Activated naive CD4-positive, alpha-beta T cell treated with anti-CD3 and anti-CD28 coated beads for 36 hours (primary cell): ENCODE results near the gene CELF2. TPM values are rescaled to one million over a fixed set of nuclear protein-coding genes. Genes with fewer than 3 reads are reported as not detected.

Experiments used
- CTCF ChIA-PET: fragments of 350-600 bp; sonication (Branson Sonifier 250); formaldehyde crosslinking; loops from one replicate; lab custom pipeline; 2021; ENCODE audit warnings: antibody characterized with exemption; lab: Charles Lee
- DNase-seq: peaks from one replicate; pipeline ENCODE4 v3.0.0-alpha.2; 2020
- H3K27ac Mint-ChIP-seq: one replicate; pipeline ENCODE4 v1.8.0; 2021; ENCODE audit warnings: mild to moderate bottlenecking, mixed read lengths
- H3K27me3 Mint-ChIP-seq: one replicate; pipeline ENCODE4 v1.8.0; 2021; ENCODE audit warnings: low read depth, mixed read lengths
- H3K36me3 Mint-ChIP-seq: one replicate; pipeline ENCODE4 v1.8.0; 2021; ENCODE audit warnings: low read depth, mixed read lengths
- H3K4me1 Mint-ChIP-seq: one replicate; pipeline ENCODE4 v1.8.0; 2021; ENCODE audit warnings: low read depth, mixed read lengths
- H3K4me3 Mint-ChIP-seq: one replicate; pipeline ENCODE4 v1.8.0; 2021; ENCODE audit warnings: mild to moderate bottlenecking, moderate library complexity, mixed read lengths
- H3K9me3 Mint-ChIP-seq: one replicate; pipeline ENCODE4 v1.8.0; 2021; ENCODE audit warnings: mixed read lengths
- intact Hi-C: fragments of 100-400 bp; cut with micrococcal nuclease; formaldehyde crosslinking; loops from one replicate; pipeline ENCODE4 v1.15.1; 2023
- total RNA-seq, 2 experiments: library from RNA; stranded (reverse); gene quantifications; one replicate each; pipeline ENCODE4 v1.2.3, GENCODE V29; 2021

The CELF2 gene
- total RNA-seq, 2 experiments from 2014 or later = 68.2 to 72.2 TPM

DNA sequence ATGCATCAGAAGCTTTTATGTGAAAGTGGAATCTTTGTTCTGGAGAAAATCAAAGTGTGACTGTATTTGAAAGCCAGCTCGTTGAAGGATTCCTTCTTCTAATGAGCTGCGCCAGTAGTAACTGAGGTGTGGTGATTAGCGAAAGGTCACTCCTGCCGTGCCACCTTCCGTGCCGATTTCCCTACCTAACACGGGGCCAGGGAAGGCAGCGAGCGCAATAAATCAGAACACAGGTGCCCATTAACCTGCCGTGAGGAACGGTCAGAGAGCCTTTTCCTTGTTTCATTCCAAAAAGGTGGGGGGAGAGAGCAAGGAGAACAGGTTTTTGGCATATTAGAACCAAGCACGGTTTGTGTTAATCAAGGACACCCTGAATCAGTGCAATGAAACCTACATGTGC is 258.0 kb downstream of the CELF2 start:
- Mint-ChIP-seq H3K36me3 (peaks cover 37% of the 10 kb centered on the region), H3K27me3 (no peaks in the 10 kb centered on the region), H3K4me3 (no peak overlapping the region), H3K4me1 (peaks cover 44% of the 10 kb centered on the region), H3K9me3 (no peaks in the 10 kb centered on the region), H3K27ac (no peak overlapping the region)
- DNase-seq = no peak
- CTCF ChIA-PET = no interaction called here
- intact Hi-C loops = loop anchor here (5.0 kb wide), 1 partner anchor 418 kb away; no protein-coding TSS in a partner anchor

DNA sequence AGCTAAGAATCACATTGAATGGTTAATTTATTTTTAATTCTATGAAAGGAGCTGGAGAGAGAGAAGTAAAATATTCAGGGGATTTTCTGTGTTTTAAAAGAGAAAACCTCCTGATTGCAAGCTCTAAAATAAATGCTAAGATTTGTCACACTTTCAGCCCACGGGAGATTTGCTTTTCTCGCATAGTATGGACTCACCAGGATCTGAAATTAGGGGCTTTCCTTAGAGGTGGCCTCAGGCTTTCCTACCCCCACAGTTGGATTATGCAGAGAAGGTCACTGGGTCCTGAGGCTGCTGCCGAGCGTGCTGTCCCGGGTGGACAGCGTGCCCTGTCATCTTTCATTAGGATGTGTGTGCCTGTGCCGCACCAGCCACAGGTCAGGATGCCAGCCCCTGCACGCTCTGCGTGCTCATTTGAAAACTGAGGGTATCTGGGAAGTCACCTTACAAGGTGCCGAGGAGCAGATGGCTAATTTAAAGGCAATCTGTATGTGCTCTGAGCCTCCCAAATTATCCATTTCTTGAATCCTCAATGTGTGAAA is 258.8 kb downstream of the CELF2 start:
- DNase-seq = no peak
- CTCF ChIA-PET = interaction anchor here (0.6 kb wide), 1 partner anchor 174 kb away, joined by 3 read pairs; no protein-coding TSS in a partner anchor
- no peak overlapping the region for H3K4me3 Mint-ChIP-seq
- H3K36me3 Mint-ChIP-seq = peaks cover 38% of the 10 kb centered on the region
- H3K9me3 Mint-ChIP-seq = no peaks in the 10 kb centered on the region
- H3K27ac Mint-ChIP-seq = peak overlapping the region; percentile 50
- H3K27me3 Mint-ChIP-seq = no peaks in the 10 kb centered on the region
- H3K4me1 Mint-ChIP-seq = peaks cover 44% of the 10 kb centered on the region
- intact Hi-C loops = loop anchor here (5.0 kb wide), 1 partner anchor 419 kb away; no protein-coding TSS in a partner anchor

DNA sequence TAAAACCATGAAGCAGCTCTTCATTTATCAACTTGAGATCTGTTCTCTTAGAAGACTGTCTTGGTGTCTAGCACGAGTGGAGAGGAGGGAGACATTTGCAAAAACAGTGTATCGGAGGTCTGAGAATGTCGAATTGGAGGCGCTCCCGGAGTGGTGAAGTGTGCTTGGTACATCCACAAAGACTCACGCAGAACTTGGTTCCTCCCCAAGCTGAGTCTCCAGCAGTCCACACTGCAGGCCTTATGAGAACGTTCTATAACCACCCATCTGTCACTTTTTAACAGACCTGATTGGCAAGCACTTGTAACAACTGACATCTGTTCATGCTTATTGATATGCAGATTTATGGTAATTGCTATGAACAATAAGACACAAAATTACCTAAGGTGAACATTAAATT is 261.6 kb downstream of the CELF2 start:
- DNase-seq = no peak
- H3K4me3 Mint-ChIP-seq = no peak overlapping the region
- H3K4me1 Mint-ChIP-seq = peaks cover 21% of the 10 kb centered on the region
- H3K27ac Mint-ChIP-seq = no peak overlapping the region
- CTCF ChIA-PET = interaction anchor here (1.5 kb wide), 1 partner anchor 166 kb away, joined by 3 read pairs; no protein-coding TSS in a partner anchor
- H3K9me3 Mint-ChIP-seq = no peaks in the 10 kb centered on the region
- intact Hi-C loops = loop anchor here (5.0 kb wide), 1 partner anchor 422 kb away; no protein-coding TSS in a partner anchor
- no peaks in the 10 kb centered on the region for H3K27me3 Mint-ChIP-seq
- H3K36me3 Mint-ChIP-seq = peaks cover 24% of the 10 kb centered on the region

DNA sequence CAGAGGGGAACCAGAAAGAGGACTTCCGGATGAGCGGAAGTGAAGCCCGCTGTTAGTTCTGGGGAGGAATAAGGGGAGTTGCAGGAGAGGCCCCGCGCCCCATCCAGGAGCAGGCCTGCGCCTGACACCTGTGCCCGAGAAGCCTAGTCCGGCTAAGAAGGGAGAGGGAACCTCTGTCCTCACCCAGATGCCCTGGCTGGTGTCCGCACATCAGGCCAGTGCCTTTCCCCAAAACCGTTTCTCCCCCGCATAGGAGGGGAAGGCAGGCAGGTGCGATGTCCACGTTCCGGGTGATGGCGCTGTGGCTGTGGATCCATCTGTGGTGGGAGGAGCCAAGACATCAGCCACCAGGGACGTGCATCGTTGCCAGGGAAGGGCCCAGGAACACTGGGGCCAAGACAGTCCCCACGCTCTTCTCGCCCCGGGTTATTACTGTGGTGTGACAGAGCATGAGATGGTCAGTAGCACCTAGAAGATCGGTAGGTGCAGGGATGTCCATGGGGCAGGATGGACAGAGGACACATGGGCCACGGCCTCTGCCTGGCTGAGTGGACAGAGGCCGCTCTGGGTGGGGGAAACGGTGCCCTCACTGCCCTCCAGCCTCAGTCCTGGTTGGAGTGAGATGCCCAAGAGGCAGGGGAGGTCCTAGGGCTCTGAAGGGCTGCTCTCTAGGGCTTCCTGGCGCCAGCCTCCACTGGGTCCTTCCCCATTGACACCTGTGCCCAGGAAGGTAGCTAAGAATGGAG is 262.7 kb downstream of the CELF2 start:
- H3K36me3 Mint-ChIP-seq = peaks cover 18% of the 10 kb centered on the region
- H3K27ac Mint-ChIP-seq = no peak overlapping the region
- CTCF ChIA-PET = interaction anchor here (1.3 kb wide), 1 partner anchor 10 kb away, joined by 5 read pairs; no protein-coding TSS in a partner anchor
- H3K27me3 Mint-ChIP-seq = no peaks in the 10 kb centered on the region
- DNase-seq = no peak
- no peak overlapping the region for H3K4me3 Mint-ChIP-seq
- peaks cover 13% of the 10 kb centered on the region for H3K4me1 Mint-ChIP-seq
- H3K9me3 Mint-ChIP-seq = no peaks in the 10 kb centered on the region
- intact Hi-C loops = no loop called here

DNA sequence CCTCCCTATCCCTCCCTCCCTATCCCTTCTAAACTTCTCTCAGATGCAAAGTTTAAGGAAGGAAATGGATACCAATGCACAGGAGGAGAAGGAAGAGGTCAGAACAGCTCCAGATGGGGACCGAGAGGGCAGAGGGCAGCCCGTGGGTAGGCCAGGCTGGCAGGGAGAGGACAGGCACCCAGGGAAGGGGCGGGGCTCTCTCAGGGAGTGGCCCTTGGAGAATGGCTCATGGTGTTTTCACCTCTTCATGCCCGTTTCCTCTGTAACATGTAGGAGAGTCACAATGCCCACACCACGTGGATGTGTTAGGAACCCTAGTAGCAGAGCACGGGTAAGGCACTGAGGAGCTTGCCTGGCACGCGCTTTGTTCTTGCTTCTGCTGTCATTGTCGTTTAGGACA is 264.5 kb downstream of the CELF2 start:
- Mint-ChIP-seq H3K27ac (peak overlapping the region; percentile 16), H3K9me3 (no peaks in the 10 kb centered on the region), H3K4me1 (peaks cover 16% of the 10 kb centered on the region), H3K27me3 (no peaks in the 10 kb centered on the region), H3K36me3 (peaks cover 19% of the 10 kb centered on the region), H3K4me3 (no peak overlapping the region)
- intact Hi-C loops = no loop called here
- CTCF ChIA-PET = no interaction called here
- DNase-seq = no peak

DNA sequence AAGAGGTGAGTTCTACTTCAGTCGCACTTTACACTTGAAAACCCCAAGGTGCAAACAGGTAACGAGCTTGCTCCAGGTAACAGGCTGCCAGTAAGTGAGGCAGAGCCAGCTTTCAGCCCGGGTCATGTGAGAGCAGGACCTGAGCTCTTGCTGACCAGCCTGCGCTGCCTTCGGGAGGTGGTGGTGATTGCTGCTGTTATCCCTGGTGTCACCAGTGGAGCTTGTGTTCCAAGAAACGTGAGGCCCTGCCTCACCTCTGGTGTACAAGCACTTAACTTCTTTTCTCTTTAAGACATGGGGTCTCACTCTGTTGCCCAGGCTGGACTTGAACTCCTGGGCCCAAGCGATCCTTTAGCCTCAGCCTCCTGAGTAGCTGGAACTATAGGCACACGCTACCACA is 265.0 kb downstream of the CELF2 start:
- peaks cover 16% of the 10 kb centered on the region for H3K4me1 Mint-ChIP-seq
- H3K9me3 Mint-ChIP-seq = no peaks in the 10 kb centered on the region
- H3K27me3 Mint-ChIP-seq = no peaks in the 10 kb centered on the region
- peak overlapping the region; percentile 16 for H3K27ac Mint-ChIP-seq
- no peak for DNase-seq
- CTCF ChIA-PET = no interaction called here
- intact Hi-C loops = no loop called here
- H3K36me3 Mint-ChIP-seq = peaks cover 19% of the 10 kb centered on the region
- H3K4me3 Mint-ChIP-seq = no peak overlapping the region

DNA sequence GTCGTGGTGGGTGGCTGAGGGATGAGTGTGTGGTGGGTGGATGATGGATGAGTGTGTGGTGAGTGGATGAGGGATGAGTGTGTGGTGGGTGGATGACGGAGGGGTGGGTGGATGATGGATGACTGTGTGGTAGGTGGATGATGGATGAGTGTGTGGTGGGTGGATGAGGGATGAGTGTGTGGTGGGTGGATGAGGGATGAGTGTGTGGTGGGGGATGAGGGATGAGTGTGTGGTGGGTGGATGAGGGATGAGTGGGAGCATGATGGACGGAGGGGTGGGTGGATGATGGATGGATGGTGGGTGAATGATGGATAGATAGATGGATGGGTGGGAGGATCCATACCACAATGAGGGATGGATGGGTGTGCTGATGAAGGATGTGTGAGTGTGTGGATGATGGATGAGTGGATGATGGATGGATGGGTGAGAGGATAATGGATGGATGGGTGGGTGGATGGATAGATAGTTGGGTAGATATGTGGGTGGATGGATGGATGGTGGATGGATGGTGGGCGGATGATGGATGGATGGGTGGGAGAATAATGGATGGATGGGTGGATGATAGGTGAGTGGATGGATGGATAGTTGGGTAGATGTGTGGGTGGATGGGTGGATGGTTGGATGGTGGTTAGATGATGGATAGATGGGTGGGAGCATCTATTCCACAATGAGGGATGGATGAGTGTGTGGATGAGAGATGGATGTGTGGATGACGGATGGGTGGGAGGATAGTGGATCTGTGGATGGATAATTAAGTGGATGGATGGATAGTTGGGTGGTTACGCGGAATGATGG is 266.8 kb downstream of the CELF2 start:
- intact Hi-C loops = no loop called here
- Mint-ChIP-seq H3K4me1 (peaks cover 16% of the 10 kb centered on the region), H3K9me3 (no peaks in the 10 kb centered on the region), H3K27me3 (no peaks in the 10 kb centered on the region), H3K27ac (no peak overlapping the region), H3K4me3 (no peak overlapping the region), H3K36me3 (peaks cover 29% of the 10 kb centered on the region)
- DNase-seq = no peak
- CTCF ChIA-PET = no interaction called here

DNA sequence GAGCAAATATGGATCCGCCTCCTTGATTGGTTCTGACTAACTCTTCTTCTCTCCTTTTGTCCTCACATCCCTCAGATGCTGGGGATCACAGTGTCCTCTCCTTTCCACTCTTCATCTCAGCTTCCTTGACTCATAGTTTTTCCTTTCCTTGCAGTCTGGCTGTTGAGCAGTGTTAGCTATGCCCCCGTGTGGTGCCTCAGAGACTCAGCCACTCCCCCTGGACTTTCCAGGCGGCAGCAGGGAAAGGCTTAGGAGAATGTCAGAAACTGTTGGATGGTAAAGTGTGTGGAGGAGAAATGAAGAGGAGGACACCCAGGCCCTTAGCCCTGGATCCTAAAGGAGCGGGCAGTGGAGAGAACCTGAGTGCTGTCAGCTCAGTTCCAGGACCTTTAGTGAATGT is 267.5 kb downstream of the CELF2 start:
- peaks cover 19% of the 10 kb centered on the region for H3K4me1 Mint-ChIP-seq
- CTCF ChIA-PET = no interaction called here
- no peak overlapping the region for H3K27ac Mint-ChIP-seq
- no peak overlapping the region for H3K4me3 Mint-ChIP-seq
- intact Hi-C loops = no loop called here
- DNase-seq = no peak
- H3K36me3 Mint-ChIP-seq = peaks cover 32% of the 10 kb centered on the region
- no peaks in the 10 kb centered on the region for H3K27me3 Mint-ChIP-seq
- H3K9me3 Mint-ChIP-seq = no peaks in the 10 kb centered on the region

DNA sequence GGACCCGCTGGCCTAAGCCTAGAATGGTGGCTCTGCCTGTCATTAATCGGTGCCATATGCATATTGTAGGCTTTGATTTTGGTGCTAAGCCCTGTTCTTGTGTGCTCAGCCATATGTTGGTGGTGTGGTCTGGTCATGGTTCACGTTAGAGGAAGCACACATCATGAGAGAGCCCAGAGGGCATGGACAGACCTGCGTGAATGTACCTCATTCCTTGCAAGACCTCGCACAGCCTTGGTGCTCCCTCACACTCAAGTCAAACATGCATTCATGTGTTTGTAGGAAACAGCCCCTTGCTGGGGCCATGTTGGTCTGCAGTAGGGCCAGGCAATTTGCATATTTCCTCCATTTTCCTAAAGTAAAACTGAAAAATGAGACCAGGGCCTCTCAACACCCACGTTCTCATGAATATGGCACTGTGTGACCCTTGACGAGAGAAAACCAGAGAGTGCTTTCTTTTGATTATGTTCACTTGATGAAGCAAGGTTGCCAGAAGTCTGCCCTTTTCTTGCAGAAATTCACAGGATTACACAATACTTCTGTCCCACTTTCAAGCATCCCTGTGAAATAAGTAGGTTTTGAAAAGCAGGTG is 268.7 kb downstream of the CELF2 start:
- peaks cover 16% of the 10 kb centered on the region for H3K4me1 Mint-ChIP-seq
- H3K4me3 Mint-ChIP-seq = no peak overlapping the region
- CTCF ChIA-PET = interaction anchor here (0.7 kb wide), 1 partner anchor 15 kb away, joined by 3 read pairs; no protein-coding TSS in a partner anchor
- peaks cover 33% of the 10 kb centered on the region for H3K36me3 Mint-ChIP-seq
- no peaks in the 10 kb centered on the region for H3K9me3 Mint-ChIP-seq
- DNase-seq = no peak
- intact Hi-C loops = no loop called here
- H3K27ac Mint-ChIP-seq = peak overlapping the region; percentile 70
- H3K27me3 Mint-ChIP-seq = no peaks in the 10 kb centered on the region

DNA sequence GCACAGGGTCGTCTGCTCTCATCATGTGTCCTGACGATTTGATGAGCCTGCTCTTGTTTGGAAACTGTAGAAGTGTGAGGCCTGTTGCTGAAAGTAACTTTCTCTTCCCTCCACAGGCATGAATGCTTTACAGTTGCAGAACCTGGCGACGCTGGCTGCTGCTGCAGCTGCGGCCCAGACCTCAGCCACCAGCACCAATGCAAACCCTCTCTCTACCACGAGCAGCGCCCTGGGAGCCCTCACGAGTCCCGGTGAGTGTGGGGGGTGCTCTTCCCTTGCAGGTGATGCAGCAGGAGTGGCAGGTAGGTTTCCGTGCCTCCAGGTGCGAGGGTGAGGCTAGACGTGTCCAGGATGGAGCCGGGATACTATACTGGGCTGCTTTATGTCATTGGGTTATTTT is 270.6 kb downstream of the CELF2 start:
- Mint-ChIP-seq H3K4me3 (no peak overlapping the region), H3K4me1 (peaks cover 19% of the 10 kb centered on the region), H3K9me3 (no peaks in the 10 kb centered on the region), H3K27me3 (no peaks in the 10 kb centered on the region), H3K36me3 (peaks cover 38% of the 10 kb centered on the region), H3K27ac (peak overlapping the region; percentile 26)
- CTCF ChIA-PET = no interaction called here
- DNase-seq = no peak
- intact Hi-C loops = no loop called here

DNA sequence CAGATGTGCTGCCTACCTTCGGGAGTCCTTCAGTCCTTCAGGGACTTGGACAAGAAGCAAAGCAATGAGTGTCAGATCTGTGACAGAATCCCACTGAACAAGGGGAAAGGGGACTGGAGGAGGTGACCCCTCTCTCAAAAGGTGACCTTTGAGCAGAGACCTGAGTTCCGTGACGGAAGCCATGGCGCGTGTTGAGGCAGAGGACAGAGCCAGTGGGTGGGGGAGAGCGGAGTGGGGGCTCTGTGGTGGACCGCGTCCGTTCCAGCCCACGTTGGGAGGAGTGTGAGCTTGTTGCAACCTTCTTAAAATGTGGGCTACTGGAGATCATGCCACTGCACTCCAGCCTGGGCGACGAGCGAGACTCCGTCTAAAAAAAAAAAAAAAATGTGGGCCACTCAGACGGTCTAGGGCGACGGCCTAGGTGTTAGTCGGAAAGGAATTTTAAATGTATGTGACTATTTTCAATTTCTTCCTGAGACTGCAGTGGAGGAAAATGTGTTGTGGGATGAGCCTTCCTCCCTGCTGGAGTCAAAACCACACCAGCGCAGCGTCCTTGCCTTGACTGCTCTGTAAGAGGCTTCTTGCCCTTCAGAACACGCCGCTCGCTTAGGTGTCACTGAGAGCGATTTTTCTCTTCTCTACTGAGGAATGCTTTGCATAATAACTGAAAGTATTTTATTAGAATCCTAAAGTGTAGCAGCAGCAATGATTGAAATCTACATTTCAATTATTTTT is 272.7 kb downstream of the CELF2 start:
- Mint-ChIP-seq H3K27ac (peak overlapping the region; percentile 42), H3K4me1 (peaks cover 23% of the 10 kb centered on the region), H3K36me3 (peaks cover 42% of the 10 kb centered on the region), H3K9me3 (no peaks in the 10 kb centered on the region), H3K4me3 (no peak overlapping the region), H3K27me3 (no peaks in the 10 kb centered on the region)
- intact Hi-C loops = no loop called here
- CTCF ChIA-PET = no interaction called here
- DNase-seq = no peak
